GM21526 (cell line): ENCODE data around the gene CAPN10.

ENCODE experiments used
- ATAC-seq: cut with Tn5 transposase; IDR thresholded peaks from one replicate; pipeline ENCODE4 v1.9.1; 2021; ENCODE audit warnings: moderate library complexity; ENCODE audit not compliant: unreplicated experiment, low FRiP score

The CAPN10 gene

GRCh38 chr2:240646900-240647502 lies 60.5 kb downstream of the CAPN10 start:
- no peak for ATAC-seq

GRCh38 chr2:240647503-240648154 lies 61.1 kb downstream of the CAPN10 start:
- no peak for ATAC-seq

DNA sequence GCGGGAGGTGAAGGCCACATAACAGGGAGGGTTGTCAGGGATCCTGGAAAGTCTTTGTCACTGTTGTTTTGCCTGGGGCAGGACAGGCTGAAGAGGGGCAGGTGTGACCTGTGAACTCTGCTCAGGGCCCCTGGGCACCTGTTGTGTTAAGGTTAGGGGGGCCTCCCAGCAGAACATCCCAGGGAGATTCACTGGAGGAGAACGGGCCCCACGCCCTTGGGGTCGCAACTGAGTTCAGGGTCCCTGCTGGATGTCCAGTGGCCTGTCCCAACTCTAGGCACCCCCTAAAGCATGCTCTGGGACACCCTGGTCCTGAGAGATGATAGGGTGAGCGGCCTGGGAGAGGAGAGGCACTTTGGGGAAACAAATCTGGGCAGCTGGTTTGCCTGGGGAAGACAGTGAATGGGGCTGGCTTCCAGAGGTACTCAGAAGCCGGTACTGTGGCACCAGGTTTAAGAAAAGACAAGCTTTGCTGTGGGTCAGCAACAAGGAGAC lies 61.7 kb downstream of the CAPN10 start:
- ATAC-seq: no peak
